Osteocyte (in vitro differentiated cells): ENCODE measurements around the gene NDUFAF2. TPM values are rescaled to one million over a fixed set of nuclear protein-coding genes. Genes with fewer than 3 reads are reported as not detected.

Source experiments
- DNase-seq: peaks from one replicate; pipeline ENCODE4 v3.0.0; 2021; ENCODE audit warnings: mixed read lengths; ENCODE audit not compliant: unreplicated experiment; ENCODE audit errors: extremely low spot score
- H3K27ac Mint-ChIP-seq: one replicate; pipeline ENCODE4 v1.8.0; 2021; ENCODE audit warnings: mild to moderate bottlenecking, mixed read lengths; ENCODE audit not compliant: unreplicated experiment
- H3K27me3 Mint-ChIP-seq: one replicate; pipeline ENCODE4 v1.8.0; 2021; ENCODE audit warnings: mixed read lengths; ENCODE audit not compliant: unreplicated experiment
- H3K36me3 Mint-ChIP-seq: one replicate; pipeline ENCODE4 v1.8.0; 2021; ENCODE audit warnings: mixed read lengths; ENCODE audit not compliant: unreplicated experiment
- H3K4me1 Mint-ChIP-seq: one replicate; pipeline ENCODE4 v1.8.0; 2021; ENCODE audit warnings: mixed read lengths; ENCODE audit not compliant: unreplicated experiment
- H3K4me3 Mint-ChIP-seq: one replicate; pipeline ENCODE4 v1.8.0; 2021; ENCODE audit warnings: mild to moderate bottlenecking, moderate library complexity, mixed read lengths; ENCODE audit not compliant: unreplicated experiment
- H3K9me3 Mint-ChIP-seq: one replicate; pipeline ENCODE4 v1.8.0; 2021; ENCODE audit warnings: mixed read lengths; ENCODE audit not compliant: unreplicated experiment
- total RNA-seq: library from RNA; stranded (reverse); gene quantifications from 2 replicates; pipeline ENCODE4 v1.2.1, GENCODE V29; 2021
- TF ChIP-seq, protein P1 (sequence below): fragments of 200-600 bp; sonication (generic); IDR thresholded peaks from 2 replicates; pipeline ENCODE4 v1.5.0; 2021; ENCODE audit warnings: antibody characterized with exemption, mild to moderate bottlenecking, moderate library complexity

NDUFAF2 gene
- total RNA-seq, 1 donor from 2014 or later, result 23.4 TPM

GRCh38 chr5:61119066-61119465 is 174.1 kb downstream of the NDUFAF2 start:
- TF ChIP-seq, protein P1, sequence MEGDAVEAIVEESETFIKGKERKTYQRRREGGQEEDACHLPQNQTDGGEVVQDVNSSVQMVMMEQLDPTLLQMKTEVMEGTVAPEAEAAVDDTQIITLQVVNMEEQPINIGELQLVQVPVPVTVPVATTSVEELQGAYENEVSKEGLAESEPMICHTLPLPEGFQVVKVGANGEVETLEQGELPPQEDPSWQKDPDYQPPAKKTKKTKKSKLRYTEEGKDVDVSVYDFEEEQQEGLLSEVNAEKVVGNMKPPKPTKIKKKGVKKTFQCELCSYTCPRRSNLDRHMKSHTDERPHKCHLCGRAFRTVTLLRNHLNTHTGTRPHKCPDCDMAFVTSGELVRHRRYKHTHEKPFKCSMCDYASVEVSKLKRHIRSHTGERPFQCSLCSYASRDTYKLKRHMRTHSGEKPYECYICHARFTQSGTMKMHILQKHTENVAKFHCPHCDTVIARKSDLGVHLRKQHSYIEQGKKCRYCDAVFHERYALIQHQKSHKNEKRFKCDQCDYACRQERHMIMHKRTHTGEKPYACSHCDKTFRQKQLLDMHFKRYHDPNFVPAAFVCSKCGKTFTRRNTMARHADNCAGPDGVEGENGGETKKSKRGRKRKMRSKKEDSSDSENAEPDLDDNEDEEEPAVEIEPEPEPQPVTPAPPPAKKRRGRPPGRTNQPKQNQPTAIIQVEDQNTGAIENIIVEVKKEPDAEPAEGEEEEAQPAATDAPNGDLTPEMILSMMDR, result no peak
- Mint-ChIP-seq H3K9me3 (peaks cover 3% of the 10 kb centered on the region), H3K27ac (no peak overlapping the region), H3K27me3 (no peaks in the 10 kb centered on the region), H3K4me3 (no peak overlapping the region), H3K36me3 (no peaks in the 10 kb centered on the region), H3K4me1 (no peaks in the 10 kb centered on the region)
- DNase-seq, result no peak

- no peak for DNase-seq
- H3K27me3 Mint-ChIP-seq, result no peaks in the 10 kb centered on the region
- no peaks in the 10 kb centered on the region for H3K36me3 Mint-ChIP-seq
- H3K4me1 Mint-ChIP-seq, result no peaks in the 10 kb centered on the region
- no peak overlapping the region for H3K27ac Mint-ChIP-seq
- TF ChIP-seq, protein P1, result no peak
- H3K9me3 Mint-ChIP-seq, result no peaks in the 10 kb centered on the region
- H3K4me3 Mint-ChIP-seq, result no peak overlapping the region
These were observed 175.5 kb downstream of the NDUFAF2 start for GRCh38 chr5:61120534-61120933.

GRCh38 chr5:61123145-61123544 is 178.1 kb downstream of the NDUFAF2 start:
- no peaks in the 10 kb centered on the region for H3K9me3 Mint-ChIP-seq
- no peak overlapping the region for H3K4me3 Mint-ChIP-seq
- TF ChIP-seq, protein P1, result no peak
- no peaks in the 10 kb centered on the region for H3K27me3 Mint-ChIP-seq
- H3K36me3 Mint-ChIP-seq, result peaks cover 1% of the 10 kb centered on the region
- no peaks in the 10 kb centered on the region for H3K4me1 Mint-ChIP-seq
- DNase-seq, result no peak
- no peak overlapping the region for H3K27ac Mint-ChIP-seq

- H3K4me1 Mint-ChIP-seq, result peaks cover 8% of the 10 kb centered on the region
- H3K4me3 Mint-ChIP-seq, result no peak overlapping the region
- no peaks in the 10 kb centered on the region for H3K27me3 Mint-ChIP-seq
- H3K36me3 Mint-ChIP-seq, result peaks cover 1% of the 10 kb centered on the region
- H3K9me3 Mint-ChIP-seq, result no peaks in the 10 kb centered on the region
- TF ChIP-seq, protein P1, result no peak
- H3K27ac Mint-ChIP-seq, result no peak overlapping the region
- DNase-seq, result no peak
These were observed 185.3 kb downstream of the NDUFAF2 start for GRCh38 chr5:61130289-61130688.

DNA sequence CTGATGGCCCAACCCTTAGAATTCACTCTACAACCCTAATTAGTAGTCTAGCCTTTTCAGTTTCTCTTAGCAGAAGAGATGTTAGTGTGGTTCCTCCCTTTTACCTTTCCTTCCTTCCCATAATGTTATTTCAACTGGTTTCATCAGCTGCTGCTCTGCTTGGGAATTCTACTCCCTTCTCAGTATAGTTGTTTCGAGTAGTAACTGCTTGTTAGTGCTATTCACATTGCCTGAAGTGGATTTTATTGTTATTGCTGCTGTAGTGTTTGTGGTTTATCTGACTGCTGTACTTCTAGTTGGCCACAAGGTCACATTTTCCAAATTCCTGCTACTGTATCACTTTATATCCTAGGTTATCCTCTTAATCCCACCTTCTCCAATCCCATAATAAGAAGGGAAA is 187.6 kb downstream of the NDUFAF2 start:
- TF ChIP-seq, protein P1, result no peak
- DNase-seq, result no peak
- no peaks in the 10 kb centered on the region for H3K36me3 Mint-ChIP-seq
- H3K9me3 Mint-ChIP-seq, result no peaks in the 10 kb centered on the region
- H3K4me1 Mint-ChIP-seq, result peaks cover 8% of the 10 kb centered on the region
- H3K27ac Mint-ChIP-seq, result peak overlapping the region; percentile 62
- no peak overlapping the region for H3K4me3 Mint-ChIP-seq
- H3K27me3 Mint-ChIP-seq, result no peaks in the 10 kb centered on the region
